HG03354 (cell line): ENCODE data around the gene WDR7.

Source experiments
- ATAC-seq: cut with Tn5 transposase; IDR thresholded peaks from one replicate; pipeline ENCODE4 v1.9.1; 2021; ENCODE audit warnings: mild to moderate bottlenecking; ENCODE audit not compliant: unreplicated experiment, poor library complexity, severe bottlenecking

Gene WDR7

DNA sequence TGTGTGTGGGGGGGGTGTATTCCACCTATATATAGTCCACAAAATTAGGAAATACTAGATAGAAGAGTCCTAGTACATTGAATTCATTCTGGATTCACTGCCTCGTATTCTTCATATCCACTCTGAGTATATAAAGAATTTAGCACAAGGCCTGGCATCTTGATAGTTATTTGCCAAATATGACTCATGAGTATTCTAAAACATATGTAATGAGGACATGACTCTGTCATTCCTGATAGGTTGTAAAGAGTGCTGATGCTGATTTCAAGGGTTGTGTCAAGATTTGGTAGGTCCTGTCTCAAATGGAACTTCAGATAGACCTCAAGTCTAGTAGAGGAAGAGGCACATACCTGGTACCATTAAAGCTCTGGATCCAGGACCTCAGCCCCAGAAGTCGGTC, 322.3 kb downstream of the WDR7 start:
- ATAC-seq = no peak

DNA sequence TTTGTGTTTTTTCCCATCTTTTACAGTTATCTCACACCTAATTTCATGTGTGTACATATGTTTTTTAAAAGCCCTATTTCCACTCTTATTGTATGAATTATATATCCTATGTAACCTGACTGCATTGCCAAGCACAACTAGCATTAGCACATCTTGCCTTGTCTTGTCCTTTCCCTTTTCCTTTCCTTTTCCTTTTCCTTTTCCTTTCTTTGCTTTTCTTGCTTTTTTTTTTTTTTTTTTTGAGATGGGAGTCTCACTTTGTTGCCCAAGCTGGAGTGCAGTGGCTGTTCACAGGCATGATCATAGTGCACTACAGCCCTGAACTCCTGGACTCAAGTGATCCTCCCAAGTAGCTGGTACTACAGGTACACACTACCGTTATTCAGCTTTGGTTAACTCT, 323.0 kb downstream of the WDR7 start:
- no peak for ATAC-seq

GRCh38 chr18:56975276-56975675, 324.1 kb downstream of the WDR7 start:
- ATAC-seq = no peak

- ATAC-seq = no peak
Observed at GRCh38 chr18:56977309-56977708, 326.1 kb downstream of the WDR7 start.

- ATAC-seq = no peak
Observed at GRCh38 chr18:56977771-56978170, 326.6 kb downstream of the WDR7 start.

- no peak for ATAC-seq
Observed at GRCh38 chr18:56980151-56980550, 329.0 kb downstream of the WDR7 start.

- ATAC-seq = no peak
Observed at GRCh38 chr18:56982766-56983165, 331.6 kb downstream of the WDR7 start.

- no peak for ATAC-seq
Observed at GRCh38 chr18:56983275-56983992, 332.3 kb downstream of the WDR7 start.

GRCh38 chr18:56984731-56985130, 333.6 kb downstream of the WDR7 start:
- no peak for ATAC-seq

GRCh38 chr18:56986829-56987228, 335.7 kb downstream of the WDR7 start:
- ATAC-seq = no peak

DNA sequence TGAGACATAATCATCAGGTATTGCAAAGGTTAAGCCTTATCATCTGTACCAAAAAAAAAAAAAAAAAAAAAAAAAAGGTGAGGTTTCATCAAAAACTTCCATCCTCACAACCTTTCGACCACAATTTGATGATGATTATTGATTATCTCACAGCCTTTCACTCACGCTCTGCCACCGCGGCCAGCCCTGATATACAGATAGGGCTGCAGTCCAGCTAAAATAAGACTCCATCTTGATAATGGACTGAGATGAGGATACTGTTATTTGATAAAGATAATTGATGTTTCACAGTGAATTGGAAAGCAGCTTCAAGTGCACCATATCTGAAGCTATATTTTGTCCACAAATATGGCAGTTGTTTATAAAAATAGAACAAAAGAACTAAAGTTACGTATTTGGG, 336.1 kb downstream of the WDR7 start:
- no peak for ATAC-seq

DNA sequence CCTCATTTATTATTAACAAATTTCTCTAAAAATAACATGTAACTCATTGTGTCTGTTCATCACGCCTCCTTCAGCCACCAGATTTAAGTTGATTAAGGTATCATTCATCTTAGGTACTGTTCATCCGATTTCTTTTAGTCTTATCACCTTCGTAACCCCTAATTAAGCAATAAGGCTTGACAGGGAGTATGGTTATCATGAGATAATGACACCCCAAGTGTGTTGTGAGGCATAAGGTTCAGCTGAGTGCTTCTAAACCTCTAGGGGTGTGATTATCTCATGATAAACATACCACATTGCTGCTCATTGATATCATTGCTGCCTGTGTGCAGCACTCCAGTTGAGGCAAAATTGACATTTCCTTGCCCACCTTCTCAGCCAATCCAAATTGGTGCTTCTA, 336.9 kb downstream of the WDR7 start:
- no peak for ATAC-seq

- ATAC-seq = no peak
Observed at GRCh38 chr18:56990678-56991077, 339.5 kb downstream of the WDR7 start.

- no peak for ATAC-seq
Observed at GRCh38 chr18:56992777-56993176, 341.6 kb downstream of the WDR7 start.

GRCh38 chr18:56995579-56996188, 344.5 kb downstream of the WDR7 start:
- no peak for ATAC-seq

- no peak for ATAC-seq
Observed at GRCh38 chr18:56997200-56997599, 346.0 kb downstream of the WDR7 start.

DNA sequence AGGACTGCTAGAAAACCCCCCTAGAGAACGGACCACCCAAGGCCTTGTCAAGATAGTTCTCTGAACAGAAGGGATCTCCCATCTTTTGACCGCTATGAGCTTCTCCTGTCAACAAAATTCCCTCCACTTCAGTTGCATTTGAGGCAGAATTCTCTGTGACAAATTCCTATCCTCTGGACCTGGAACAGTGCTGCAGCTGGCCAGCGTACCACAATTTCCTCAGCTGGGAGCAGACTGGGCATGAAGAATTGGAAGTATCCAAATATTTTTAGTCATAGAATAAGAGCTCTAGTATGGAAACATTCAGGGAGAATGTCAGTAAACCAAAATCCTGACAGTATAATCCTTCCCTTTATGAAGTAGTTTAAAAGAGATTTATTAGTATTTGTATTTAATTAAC, 348.7 kb downstream of the WDR7 start:
- ATAC-seq = no peak

DNA sequence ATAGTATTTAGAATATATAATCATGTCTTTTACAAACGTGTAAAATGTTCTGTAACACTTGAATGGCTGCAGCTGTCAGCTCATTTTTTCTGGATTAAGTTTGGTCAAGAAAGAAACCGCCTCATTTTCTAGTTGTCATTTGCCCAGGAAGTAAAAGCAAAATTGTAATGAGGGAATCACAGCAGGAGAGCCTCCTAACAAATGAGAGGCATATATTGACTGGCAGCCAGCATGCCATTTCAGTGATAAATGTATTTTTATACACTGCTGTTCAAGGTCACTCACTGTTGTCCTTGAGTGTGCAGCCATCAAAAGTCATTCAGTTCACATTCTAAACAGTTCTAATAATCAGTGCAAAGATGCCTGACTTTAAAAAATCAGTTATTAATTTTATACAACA, 351.5 kb downstream of the WDR7 start:
- ATAC-seq = no peak

DNA sequence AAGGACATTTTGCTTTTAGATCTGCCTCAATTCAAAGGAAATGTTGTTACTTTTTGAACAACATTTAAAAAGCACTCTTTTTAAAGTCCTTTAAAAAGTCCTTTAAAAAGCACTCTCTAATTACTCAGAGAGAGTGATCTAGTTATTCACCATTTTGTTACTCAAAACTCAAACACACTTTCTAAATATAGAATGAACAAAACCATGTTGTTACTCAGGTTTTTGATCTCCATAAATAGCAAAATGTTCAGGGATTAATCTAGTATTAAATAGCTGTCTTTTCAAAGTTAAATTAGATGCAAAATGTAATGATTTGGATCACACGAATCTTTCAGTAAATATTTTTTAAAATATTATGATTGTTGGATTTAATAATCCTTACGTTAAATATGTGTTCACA, 352.2 kb downstream of the WDR7 start:
- ATAC-seq = no peak

DNA sequence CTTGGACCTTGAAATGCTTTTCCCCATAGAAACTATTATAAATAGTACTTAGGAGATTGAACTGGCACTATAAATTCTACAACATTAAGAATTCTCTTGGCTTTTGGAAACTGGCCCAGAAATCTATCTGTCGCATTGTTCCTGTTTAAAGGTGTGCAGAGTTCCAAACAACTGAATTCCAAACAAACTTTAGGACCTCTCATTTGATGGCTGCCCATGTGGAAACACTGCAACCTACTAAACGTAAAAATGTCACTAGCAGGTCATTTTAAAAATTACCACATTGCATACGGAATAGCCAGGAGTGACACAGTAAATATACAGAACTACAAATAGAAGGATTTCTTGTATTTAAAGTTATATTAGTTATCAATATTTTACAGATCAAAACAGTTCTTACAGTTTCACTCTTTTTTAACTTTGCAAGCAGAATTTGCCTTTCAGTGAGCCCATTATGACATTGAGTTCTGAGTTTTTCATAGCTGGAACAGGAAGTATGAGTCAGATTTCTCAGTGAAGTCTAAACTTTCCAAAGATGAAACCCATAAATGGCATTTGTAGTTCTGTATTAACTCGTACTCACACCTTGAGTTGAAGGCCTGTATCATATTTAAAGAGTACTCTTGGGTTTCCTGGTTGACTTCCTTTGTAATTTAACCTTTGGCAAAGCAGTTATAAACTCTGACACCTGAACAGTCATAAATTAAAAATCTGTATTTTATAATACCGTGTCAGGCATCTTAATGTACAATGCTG, 353.4 kb downstream of the WDR7 start:
- peak; percentile 99 for ATAC-seq
